HG03280 (cell line): Measurements from ENCODE around the gene AUTS2.

Experiments
- ATAC-seq: cut with Tn5 transposase; IDR thresholded peaks from one replicate; pipeline ENCODE4 v1.9.1; 2021; ENCODE audit warnings: mild to moderate bottlenecking, moderate library complexity; ENCODE audit not compliant: unreplicated experiment

Gene AUTS2

DNA sequence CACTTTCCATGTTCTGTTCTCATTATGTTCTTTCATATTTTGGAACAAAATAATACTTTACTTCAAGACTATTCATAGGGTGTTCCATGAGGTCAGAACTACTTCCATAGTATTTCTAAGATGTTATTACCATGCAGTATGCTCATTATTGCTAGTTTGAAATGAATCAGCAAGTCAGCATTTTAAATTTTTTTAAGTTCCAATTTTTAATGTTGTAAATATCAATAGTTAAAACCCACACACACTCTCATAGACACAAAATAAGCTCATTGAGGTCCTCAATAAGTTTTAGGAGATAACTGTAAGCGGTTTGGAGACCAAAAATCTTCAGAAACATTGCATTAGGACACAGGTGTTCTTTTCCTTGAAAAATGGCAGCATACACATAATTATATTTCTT, 550.7 kb downstream of the AUTS2 start:
- no peak for ATAC-seq

DNA sequence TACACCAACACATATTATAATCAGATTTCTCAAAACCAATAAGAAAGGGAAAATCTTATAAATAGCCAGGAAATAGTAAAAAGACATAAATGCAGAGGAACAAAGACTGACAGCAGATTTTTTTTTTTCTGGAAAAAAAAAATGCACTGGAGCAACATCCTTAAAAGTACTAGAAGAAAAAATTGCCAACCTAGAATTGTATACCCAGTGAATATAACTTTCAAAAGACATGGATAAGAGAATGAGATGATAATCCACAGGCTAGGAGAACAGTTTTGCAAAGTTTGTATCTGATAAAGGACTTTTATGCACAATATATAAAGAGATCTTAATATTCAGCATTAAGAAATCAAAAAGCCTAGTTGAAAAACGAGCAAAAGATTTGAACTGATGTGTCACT, 554.0 kb downstream of the AUTS2 start:
- no peak for ATAC-seq

DNA sequence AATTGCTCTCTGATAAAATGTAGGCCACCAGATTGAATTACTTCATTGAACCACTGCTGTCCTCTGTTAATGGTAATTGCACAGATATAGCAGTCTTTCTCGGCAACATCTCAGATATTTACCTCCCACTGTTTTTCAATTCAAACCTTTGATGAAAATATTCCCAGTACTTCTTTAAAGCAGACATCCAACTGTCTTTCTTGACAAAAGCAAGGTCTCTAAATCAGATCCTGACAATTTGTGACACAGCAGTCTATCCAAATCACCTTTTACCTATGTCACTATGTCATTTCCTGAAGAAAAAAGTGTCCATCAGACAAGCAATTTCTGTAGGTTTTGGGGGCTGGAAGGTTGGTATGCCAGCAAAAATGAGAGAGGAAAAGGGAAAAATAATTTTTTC, 555.7 kb downstream of the AUTS2 start:
- ATAC-seq, result no peak

DNA sequence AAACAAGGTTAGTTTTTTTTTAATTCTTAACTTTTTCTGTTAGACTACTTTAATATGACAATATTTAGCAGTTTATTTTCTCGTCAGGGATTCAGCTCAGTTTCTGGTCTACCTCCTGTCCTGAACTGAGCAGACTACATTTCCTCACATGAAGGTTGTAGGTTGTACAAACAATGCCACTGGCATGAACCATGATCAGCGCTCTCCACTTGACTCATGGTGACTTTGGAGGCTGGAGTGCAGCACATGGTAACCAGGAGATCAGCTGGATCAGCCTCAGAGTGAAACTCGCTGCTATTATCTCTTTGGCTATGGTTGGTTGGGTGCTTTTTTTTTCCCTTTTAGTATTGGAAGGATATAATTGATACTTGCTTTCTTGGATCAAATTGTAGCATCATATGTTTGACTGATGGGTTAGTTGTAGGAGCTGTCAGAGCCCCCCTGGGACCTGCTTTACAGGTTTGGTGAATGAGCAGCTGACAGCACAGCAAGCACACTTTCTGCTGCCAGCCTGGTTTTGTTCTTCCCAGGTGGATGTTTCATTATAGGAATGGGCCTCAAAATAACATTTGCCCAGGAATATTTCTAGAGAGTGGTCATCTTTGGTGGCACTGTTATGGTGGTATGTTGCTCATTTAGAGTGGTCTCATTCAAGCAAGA, 556.4 kb downstream of the AUTS2 start:
- ATAC-seq, result no peak

DNA sequence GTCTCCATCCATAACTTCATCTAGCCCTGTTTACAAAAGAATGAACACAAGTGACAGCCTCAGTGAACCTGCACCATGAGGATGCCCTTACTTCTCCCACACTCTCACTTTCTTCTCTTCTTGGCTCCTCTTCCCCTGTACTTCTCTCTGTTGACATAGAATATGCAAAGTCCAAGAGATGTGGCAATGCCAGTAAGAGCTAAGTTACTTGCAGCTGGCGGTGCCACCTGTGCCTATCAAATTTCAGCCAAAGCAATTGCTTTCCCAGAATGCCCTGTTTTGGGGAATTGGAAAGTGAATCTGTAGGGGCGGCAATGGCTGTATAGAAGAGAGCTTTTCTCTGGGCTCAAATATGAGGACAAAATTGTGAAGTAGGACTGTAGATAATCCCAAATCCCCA, 557.8 kb downstream of the AUTS2 start:
- ATAC-seq, result no peak

DNA sequence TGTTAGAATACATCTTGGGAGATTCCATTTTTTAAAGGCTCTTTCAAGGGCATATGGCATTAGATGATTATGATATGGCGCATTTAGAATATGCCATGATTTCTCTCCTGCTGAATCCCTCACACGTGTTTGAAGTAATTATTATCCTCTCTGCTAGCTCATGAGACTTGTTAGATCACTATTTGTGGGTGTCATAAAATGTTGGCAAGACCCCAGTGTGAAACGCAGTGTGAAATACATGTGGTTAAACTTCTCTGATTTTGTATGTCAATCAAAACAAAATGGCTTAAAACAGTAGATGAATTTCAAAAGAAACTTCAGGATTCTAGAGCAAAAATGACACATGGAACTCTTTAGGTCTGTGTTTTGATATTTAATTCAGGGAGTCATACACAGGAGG, 560.8 kb downstream of the AUTS2 start:
- ATAC-seq, result no peak

DNA sequence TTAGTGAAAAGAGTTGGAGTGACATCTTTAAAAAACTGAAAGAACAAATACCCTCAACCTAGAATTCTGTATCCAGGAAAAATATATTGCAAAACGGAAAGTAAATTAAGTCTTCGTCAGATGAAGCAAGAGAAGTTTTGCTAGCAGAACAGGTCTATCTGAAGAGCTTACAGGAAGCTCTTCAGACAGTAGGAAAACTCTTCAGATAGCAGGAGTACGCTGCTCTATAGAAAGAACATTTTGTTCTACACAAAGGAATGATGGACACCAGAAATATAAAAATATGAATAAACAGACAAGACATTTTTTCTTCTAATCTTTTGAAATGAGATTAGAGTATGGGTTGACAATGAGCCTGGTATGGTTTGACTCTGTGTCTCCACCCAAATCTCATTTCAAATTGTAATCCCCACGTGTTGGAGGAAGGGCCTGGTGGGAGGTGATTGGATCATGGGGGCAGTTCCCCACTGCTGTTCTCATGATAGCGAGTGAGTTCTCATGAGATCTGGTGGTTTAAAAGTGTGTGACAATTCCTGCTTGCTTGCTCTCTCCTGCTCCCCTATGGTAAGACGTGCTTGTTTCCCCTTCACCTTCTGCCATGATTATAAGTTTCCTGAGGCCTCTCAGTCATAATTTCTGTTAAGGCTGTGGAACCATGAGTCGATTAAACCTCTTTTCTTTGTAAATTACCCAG, 567.3 kb downstream of the AUTS2 start:
- no peak for ATAC-seq

- ATAC-seq, result no peak
Observed at GRCh38 chr7:70171369-70171920, 573.2 kb downstream of the AUTS2 start.

DNA sequence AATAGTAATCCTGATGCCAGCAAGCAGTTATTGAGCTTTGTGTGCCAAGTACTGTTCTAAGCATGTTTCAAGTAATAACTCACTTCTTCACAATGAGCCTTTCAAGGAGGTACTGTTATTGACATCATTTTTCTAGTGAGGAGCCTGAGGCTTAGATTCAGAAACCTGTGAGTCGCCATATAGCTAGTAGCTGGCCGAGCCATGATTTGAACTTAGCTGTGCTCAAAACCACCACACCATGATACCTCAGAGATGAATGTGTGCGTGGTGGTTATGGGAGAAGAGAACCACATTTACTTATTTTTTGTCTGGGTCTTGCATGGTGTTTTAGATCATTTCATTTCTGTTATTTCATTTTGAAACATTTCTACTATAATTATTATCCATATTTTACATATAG, 578.9 kb downstream of the AUTS2 start:
- ATAC-seq, result no peak

DNA sequence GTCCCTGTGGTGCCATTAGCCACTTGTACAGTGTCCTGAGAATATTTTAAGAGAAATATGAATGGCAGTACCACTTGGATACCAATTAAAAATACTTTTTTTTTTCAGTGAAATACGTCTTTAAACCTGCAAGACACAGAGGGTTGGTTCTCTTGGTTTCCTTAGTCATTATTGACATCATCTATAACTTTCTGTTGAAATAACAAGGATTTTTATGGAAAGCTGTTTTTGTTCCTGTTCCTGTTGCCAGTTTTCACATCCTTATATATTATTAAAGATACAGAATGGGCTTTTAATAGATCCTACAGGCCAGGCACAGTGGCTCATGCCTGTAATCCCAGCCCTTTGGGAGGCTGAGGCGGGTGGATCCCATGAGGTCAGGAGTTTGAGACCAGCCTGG, 579.9 kb downstream of the AUTS2 start:
- ATAC-seq, result no peak

DNA sequence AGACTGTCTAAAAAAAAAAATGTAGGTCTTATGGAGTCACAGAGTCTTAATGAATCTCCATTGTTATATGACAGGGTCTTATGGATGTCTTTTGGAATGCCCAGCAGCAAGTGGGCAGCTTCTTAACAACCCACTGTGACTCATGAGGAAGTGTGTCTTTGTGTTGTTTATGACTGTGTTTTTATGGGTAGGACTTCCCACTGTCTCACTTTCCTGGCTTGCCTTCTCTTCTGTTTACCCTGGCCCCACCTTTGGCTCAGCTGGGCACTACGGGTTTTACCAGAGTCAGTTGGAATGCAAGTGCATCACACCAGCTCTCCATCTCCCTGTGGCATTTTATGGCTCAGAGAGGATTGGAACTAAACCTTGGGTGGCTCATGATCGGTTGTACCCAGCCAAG, 580.5 kb downstream of the AUTS2 start:
- no peak for ATAC-seq

- no peak for ATAC-seq
Observed at GRCh38 chr7:70182521-70182920, 584.2 kb downstream of the AUTS2 start.

DNA sequence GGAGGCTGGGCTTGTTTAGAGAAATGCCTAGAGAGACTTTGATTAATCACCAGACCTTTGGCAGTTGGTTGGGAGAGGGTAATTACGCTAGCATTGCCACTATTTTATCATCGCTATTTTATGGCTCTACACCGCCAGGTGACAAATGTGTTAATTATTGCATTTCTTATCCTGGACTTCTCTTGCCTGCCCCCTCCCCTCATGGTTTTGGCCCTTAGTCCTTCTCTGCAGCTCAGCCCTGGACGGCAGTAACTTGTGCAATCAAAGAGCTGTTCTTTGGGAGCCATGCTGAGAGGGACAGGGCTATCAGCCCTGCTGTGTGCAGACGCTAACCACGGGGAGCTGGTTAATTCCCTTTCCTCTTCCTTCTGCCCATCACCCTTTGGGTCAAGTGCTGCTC, 585.0 kb downstream of the AUTS2 start:
- ATAC-seq, result no peak

- ATAC-seq, result no peak
Observed at GRCh38 chr7:70188901-70189650, 590.8 kb downstream of the AUTS2 start.

DNA sequence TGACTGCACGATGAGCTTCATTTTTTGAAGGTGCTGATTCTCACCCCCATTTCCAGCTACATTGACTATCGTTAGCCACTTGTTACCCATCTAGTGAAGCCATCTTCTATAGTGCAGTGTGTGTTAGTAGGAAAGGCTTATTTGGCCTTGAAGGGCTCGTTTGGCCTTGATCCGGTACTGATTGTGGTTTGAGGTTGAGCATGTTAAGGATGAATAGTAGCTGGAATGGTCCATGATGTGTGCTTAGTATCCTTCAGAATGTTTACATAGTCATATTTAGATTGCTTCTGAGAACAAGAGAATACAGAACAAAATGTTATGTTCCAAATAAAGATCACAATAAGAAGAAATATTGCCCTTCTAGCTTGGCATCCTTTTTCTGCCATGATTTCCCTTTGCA, 591.5 kb downstream of the AUTS2 start:
- ATAC-seq, result no peak

GRCh38 chr7:70190281-70190680, 592.0 kb downstream of the AUTS2 start:
- no peak for ATAC-seq

DNA sequence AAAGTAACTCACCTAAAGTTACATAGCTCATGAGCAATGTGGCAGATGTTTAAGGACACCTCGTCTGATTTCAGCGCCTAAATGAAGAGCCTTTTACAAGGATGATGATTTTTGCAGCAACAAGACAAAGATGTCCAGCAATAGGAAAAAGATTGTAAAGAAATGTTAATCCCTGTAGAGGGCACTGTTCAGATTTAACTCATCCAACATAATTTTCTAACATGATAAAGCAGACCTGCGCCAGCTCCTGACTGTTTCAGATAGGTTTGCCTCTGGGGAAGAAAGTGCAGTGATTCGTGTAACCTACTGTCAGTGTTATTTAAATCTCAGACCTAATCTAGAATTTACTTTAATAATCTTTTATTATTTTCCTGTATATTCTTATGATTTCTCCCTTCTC, 595.2 kb downstream of the AUTS2 start:
- ATAC-seq, result no peak

- no peak for ATAC-seq
Observed at GRCh38 chr7:70208236-70209063, 610.2 kb downstream of the AUTS2 start.

DNA sequence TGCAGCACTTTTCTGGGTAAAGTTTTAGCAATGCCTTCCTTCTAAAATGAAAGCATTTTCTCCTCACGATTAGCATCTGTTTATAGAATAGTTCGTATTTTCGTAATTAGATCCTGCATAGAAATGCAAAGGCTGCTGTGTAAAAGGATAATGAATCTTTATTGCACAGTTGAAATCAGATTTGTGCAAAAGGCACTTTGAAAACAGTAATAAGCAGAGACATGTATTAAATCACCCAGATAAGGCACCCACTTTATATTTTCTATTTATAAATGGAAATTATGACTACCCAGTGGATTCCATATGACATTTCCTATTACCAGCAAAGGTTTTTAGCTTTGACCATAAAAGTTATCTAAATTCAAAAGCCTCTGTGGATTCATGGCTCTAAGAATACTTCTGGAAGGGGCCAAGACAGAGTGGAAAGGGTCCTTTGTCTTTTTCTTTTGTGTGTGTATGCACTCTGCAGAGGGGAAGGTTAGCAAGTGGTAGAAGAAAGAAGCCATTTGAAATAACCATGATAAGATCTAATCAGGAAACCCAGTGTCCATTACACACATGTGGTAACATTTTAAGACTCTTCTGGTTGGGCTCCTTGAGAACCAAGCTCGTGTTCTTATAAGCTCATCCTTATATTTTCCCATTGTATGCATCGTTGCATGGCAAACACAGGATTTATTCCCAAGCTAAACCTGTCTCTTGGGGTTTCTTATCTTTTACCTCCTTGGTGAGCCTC, 612.1 kb downstream of the AUTS2 start:
- no peak for ATAC-seq

DNA sequence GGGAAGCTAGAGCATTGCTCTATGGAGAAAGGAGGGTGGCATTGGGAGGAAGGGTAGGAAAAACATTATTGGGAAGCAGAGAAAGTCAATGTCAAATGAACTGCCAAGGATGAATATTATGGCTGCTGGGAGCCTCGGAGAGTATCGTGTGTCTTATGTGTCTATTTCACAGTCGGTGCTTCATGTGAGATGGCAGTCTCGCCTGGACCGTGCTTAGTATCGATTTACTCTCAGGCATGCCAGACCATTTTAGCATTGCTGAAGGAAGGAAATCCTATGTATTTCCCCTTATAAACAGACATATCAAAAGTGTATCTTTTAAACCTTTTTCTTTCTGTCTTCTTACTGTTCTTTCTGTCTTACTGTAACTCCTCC, 612.6 kb downstream of the AUTS2 start:
- no peak for ATAC-seq
